Rectal smooth muscle tissue (tissue), 1 donor: ENCODE measurements around the gene EDN3.

Experiments
- H3K27ac ChIP-seq: one replicate; pipeline ENCODE4 v1.7.0; 2013; ENCODE audit warnings: low read depth, low read length, inconsistent platforms
- H3K27me3 ChIP-seq: one replicate; pipeline ENCODE4 v1.7.0; 2013; ENCODE audit warnings: low read length; ENCODE audit not compliant: control insufficient read depth, insufficient read depth
- H3K36me3 ChIP-seq: one replicate; pipeline ENCODE4 v1.7.0; 2013; ENCODE audit warnings: low read length; ENCODE audit not compliant: control insufficient read depth, insufficient read depth
- H3K4me1 ChIP-seq: one replicate; pipeline ENCODE4 v1.7.0; 2013; ENCODE audit warnings: low read length; ENCODE audit not compliant: control insufficient read depth, insufficient read depth
- H3K4me3 ChIP-seq: one replicate; pipeline ENCODE4 v1.7.0; 2013; ENCODE audit warnings: low read length
- H3K9ac ChIP-seq: one replicate; pipeline ENCODE4 v1.7.0; 2013; ENCODE audit warnings: low read length

The EDN3 gene, protein sequence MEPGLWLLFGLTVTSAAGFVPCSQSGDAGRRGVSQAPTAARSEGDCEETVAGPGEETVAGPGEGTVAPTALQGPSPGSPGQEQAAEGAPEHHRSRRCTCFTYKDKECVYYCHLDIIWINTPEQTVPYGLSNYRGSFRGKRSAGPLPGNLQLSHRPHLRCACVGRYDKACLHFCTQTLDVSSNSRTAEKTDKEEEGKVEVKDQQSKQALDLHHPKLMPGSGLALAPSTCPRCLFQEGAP

DNA sequence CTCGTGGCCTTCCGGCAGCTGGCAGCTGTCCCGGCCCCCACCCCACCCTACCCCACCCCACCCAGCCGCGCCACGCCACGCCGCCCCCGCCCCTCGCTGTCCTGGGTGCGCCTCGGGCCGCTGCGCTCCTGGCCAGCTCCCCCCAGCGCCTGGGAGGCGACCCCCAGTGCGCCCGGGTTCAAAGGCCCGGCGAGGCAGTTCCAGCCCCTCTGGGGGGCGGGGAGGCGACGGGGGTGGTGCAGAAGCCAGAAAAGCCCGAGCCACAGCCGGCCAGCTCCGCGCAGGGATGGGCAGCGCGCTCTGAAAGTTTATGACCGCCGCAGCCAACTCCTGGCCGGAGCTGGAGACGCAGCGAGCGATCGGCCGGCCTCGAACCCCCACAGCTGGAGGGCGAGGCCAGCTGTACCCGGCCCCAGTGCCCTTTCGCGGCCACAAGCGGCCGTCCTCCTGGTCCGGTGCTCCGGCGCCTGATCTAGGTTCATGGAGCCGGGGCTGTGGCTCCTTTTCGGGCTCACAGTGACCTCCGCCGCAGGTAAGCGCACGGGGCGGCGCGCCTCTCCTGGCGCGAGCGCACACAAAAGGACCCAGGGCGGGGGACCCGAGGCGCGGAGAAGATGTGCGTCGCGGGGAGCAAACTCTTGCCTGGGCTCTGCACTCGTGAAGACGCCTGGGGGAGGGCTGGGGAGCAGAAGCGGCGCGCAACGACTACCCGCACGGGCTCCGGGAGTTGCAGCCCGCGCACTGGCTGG is at the start of gene EDN3:
TSS of gene EDN3 (plus strand) at position 279 of the 749 bp plus-strand sequence. CDS start at position 481, 202 bp downstream.
- Histone ChIP-seq H3K27ac (no peak within 1 kb of the TSS), H3K4me3 (no peak within 1 kb of the TSS)

DNA sequence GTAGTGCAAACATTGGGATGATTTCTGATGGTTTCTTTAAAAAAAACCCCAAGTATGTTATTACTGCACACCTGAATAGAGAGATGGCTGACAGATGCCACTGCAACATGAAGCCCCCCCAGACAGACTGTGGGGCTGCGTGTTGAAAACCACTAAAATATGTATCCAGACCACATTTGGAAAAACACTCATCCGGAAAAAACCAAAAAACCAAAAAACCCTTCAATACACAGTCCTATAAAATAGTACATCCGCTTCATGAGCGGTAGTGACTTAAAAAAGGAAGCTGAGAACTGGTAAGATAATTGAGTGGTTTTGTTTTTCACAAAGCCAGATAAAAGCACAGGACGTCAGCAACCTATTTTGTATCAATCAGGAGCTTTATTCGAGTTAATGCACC is 47.1 kb upstream of the EDN3 start:
- Histone ChIP-seq H3K4me1 (no peaks in the 10 kb centered on the region), H3K36me3 (no peaks in the 10 kb centered on the region), H3K4me3 (no peak overlapping the region), H3K9ac (no peak overlapping the region), H3K27me3 (no peaks in the 10 kb centered on the region), H3K27ac (no peak overlapping the region)

More for the DNA sequence above, at the start of gene EDN3:
- Histone ChIP-seq H3K36me3 (no peaks in the 10 kb centered on the region), H3K9ac (no peak within 1 kb of the TSS), H3K4me1 (no peaks in the 10 kb centered on the region), H3K27me3 (peaks cover 4% of the 10 kb centered on the region)

DNA sequence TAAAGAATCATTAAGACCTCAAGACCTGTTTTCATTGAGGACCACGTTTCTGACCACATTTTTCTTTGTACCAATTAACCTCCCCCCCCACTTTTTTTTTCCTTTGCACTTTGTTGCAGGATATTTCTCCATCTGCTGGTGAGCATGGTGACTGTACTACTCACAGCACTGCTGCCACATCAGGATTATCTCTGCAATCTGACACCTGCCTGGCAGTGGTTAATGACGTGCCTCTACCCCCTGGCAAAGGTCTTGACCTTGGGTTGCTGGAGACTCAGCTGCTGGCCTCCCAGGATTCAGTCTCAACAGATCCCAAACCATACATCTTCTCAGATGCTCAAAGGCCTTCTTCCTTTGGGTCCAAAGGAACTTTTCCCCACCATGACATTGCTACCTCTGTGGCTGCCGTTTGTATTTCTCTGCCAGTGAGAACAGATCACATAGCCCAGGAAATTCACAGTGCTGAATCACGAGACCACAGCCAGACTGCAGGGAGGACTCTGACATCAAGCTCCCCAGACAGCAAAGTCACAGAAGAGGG is 46.6 kb upstream of the EDN3 start:
- no peak overlapping the region for H3K27ac ChIP-seq
- no peak overlapping the region for H3K4me3 ChIP-seq
- no peaks in the 10 kb centered on the region for H3K27me3 ChIP-seq
- no peaks in the 10 kb centered on the region for H3K36me3 ChIP-seq
- H3K9ac ChIP-seq, result no peak overlapping the region
- H3K4me1 ChIP-seq, result no peaks in the 10 kb centered on the region

DNA sequence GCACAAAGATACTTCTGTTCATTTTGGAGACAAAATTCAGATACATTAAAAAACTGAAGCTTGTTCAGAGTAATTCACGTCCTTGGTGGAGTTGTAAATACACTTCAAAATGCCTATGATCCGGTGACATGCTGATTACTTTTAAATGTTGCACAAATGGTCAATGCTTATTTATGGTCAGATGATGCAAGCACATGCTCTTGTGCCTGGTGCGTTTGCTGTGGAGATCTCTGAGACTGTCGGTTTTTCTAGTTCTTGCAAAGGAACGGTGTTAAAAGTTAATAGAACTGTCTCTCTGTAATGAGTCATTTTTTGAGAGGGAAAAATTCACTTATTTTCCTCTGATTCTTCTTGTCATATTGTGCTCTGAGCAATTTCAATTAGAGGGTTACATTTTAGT is 45.2 kb upstream of the EDN3 start:
- Histone ChIP-seq H3K27ac (no peak overlapping the region), H3K27me3 (no peaks in the 10 kb centered on the region), H3K36me3 (no peaks in the 10 kb centered on the region), H3K9ac (no peak overlapping the region), H3K4me3 (no peak overlapping the region), H3K4me1 (no peaks in the 10 kb centered on the region)

DNA sequence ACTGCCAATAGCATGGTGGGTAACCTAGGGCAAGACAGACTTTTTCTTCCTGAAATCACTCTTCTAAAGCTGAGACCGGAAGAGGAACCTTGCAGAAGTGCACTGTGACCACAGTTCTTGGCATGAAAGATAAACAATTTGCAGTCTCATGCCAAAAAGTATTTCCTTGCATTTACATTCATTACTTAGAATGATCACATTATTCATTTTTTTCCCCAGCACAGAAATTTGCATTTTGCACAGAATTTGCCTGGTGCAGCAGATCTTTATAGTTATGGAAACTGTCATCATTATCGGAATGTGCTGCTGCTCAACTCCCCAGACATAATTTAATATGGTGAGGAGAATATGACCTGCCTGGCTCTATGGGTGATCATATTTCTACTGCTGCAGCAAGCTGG is 42.2 kb upstream of the EDN3 start:
- Histone ChIP-seq H3K9ac (no peak overlapping the region), H3K4me3 (no peak overlapping the region), H3K36me3 (no peaks in the 10 kb centered on the region), H3K4me1 (no peaks in the 10 kb centered on the region), H3K27ac (no peak overlapping the region), H3K27me3 (no peaks in the 10 kb centered on the region)

DNA sequence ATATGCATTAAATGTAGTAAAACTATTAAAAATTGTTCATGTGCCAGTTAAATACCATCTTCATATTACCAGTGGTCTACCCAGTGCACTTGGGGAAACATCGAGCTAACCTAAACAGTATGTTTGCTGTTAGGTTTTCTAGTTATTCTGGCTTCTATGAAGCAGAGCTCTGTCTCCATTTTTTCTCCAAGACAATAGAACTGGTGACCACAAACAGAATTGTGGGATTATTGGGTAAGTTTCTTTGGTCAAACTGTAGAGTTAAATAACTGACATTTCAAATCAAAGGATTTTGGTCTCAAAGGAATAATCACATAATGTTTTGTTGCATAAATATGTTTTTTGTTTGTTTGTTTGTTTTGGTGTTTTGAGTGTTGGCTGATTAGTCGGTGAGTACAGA is 40.5 kb upstream of the EDN3 start:
- no peak overlapping the region for H3K4me3 ChIP-seq
- no peaks in the 10 kb centered on the region for H3K4me1 ChIP-seq
- no peak overlapping the region for H3K27ac ChIP-seq
- no peaks in the 10 kb centered on the region for H3K36me3 ChIP-seq
- H3K27me3 ChIP-seq, result no peaks in the 10 kb centered on the region
- H3K9ac ChIP-seq, result no peak overlapping the region

DNA sequence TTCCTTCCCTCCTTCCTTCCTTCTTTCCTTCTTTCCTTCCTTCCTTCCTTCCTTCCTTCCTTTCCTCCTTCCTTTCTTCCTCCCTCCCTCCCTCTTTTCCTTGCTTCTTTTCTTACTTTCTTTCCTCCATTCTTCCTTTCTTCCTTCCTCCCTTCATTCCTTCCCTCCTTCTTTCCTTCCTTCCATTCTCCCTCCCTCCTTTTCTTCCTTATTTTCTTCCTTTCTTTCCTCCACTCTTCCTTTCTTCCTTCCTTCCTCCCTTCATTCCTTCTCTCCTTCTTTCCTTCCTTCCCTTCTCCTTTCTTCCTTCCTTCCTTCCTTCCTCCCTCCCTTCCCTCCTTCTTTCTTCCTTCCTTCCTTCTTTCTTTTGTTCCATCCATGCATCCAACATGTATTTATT is 35.1 kb upstream of the EDN3 start:
- H3K27ac ChIP-seq, result no peak overlapping the region
- no peaks in the 10 kb centered on the region for H3K4me1 ChIP-seq
- no peak overlapping the region for H3K9ac ChIP-seq
- H3K4me3 ChIP-seq, result no peak overlapping the region
- H3K36me3 ChIP-seq, result no peaks in the 10 kb centered on the region
- H3K27me3 ChIP-seq, result no peaks in the 10 kb centered on the region

DNA sequence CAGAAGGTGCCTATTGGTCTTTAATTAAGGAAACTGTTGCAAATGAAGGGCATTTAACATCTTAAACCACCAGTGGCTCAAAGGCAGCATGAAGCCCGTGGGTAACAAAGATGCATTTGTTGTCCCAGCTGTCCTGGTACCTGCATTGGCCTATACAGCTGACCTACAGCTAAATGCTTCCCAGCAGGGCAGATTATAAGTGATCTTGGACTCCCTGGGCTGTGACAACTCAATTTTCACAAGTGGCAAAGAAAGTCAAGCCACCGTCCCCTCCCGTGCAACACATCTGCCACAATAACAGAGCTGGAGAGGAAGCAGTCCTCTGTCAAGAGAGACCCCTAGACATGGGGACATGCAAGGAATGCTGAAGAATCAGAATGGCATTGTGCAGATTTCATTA is 31.5 kb upstream of the EDN3 start:
- Histone ChIP-seq H3K9ac (no peak overlapping the region), H3K27ac (no peak overlapping the region)

DNA sequence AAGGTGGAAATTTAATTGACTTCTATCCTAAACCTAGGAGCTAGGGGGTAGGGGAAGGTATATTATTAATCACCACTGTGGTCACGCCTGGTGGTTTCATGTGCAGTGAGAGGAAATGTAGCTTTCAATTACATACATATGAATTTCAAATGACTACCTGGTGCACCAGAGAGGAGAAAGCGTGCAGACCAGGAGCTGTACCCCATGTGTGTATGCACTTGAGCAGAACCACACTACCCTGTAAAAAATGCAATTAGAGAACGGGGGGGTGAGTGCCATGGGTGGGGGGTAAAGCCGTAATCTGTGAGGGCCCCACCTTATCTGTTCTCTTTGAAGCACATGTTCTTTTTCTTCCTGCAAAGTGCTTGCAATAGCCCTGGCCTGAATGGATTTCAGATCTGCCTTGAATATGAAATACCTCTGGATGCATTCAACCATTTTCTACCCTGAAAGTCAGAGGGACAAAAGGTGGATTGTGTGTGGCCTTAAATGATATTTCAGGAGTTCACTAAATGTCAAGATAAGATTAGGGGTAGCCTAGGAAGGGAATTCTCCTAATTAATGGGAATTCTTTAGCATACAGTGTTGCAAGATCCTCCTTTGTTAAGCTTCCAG is 30.9 kb upstream of the EDN3 start:
- Histone ChIP-seq H3K9ac (no peak overlapping the region), H3K4me1 (no peaks in the 10 kb centered on the region), H3K36me3 (no peaks in the 10 kb centered on the region), H3K27ac (no peak overlapping the region), H3K27me3 (no peaks in the 10 kb centered on the region), H3K4me3 (no peak overlapping the region)

More for the DNA sequence above, 31.5 kb upstream of the EDN3 start:
- Histone ChIP-seq H3K27me3 (no peaks in the 10 kb centered on the region), H3K36me3 (no peaks in the 10 kb centered on the region), H3K4me3 (no peak overlapping the region), H3K4me1 (no peaks in the 10 kb centered on the region)

DNA sequence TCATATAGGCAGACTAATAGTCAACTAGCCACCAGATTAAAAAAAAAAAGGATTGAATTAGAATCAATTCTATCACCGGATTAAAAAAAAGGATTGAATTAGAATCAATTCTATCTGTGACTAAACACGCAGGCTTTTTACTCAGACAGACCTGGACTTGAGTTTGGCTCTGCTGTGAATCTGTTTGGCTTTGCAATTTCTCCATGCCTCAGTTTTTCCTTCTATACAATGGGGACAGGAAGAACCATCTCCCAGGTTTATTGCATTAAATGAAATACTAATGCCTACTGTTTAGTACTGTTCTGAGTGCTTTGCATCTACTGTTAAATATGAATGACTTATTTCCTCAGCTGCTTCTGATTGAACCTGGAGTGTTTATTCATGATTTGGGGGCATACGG is 30.0 kb upstream of the EDN3 start:
- no peak overlapping the region for H3K27ac ChIP-seq
- no peak overlapping the region for H3K4me3 ChIP-seq
- peaks cover under 1% of the 10 kb centered on the region for H3K27me3 ChIP-seq
- H3K9ac ChIP-seq, result no peak overlapping the region
- H3K4me1 ChIP-seq, result no peaks in the 10 kb centered on the region
- no peaks in the 10 kb centered on the region for H3K36me3 ChIP-seq

DNA sequence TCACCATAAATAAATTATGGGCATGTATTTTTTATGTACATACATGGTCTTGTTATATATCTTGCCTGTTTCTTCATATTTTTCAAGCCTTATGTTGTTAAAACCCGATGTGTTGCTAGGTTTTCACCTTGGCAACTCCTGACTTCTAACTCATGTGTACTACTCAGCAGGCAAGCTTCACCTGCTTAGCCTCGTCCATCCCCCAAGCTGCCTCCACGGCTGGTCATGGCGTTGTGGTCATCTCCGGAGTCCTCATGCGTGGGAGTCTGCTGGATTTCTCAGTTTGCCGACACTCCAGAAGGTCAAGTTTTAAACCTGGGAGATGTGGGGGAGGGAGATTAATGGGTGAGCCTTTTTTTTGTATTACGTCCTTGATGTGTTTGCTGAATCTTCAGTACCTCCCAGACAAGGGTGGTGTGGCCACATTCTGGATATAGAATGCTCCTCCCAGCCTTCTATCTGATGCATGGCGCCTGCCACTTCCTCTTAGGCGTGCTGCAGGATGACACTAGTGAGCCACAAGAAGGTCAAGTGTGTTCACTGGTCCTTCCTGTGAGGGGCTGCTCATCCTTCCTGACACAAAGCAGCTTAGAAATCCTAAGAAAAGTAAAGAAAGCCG is 26.6 kb upstream of the EDN3 start:
- H3K27ac ChIP-seq, result no peak overlapping the region
- H3K9ac ChIP-seq, result no peak overlapping the region
- peaks cover 2% of the 10 kb centered on the region for H3K27me3 ChIP-seq
- H3K36me3 ChIP-seq, result no peaks in the 10 kb centered on the region
- no peak overlapping the region for H3K4me3 ChIP-seq
- no peaks in the 10 kb centered on the region for H3K4me1 ChIP-seq

DNA sequence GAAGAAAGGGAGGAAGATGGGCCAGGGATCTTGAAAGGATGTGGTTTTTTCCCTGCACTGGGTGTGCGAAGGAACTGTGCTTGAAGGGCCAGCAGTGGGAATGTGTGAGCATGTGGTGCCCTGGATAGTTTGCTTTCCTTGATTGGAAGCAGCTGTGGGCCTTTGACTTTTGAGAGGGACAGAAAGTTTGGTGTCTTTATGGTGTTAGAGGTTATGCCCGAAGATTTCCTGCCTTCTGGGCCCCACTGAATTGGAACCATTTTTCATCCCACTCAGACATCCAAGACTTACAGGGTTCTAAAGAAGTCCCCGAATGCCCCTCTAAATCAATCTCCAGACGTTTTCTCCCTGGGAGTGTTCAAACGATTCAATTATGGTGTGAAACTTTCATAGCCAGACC is 23.5 kb upstream of the EDN3 start:
- H3K4me1 ChIP-seq, result no peaks in the 10 kb centered on the region
- peaks cover 2% of the 10 kb centered on the region for H3K27me3 ChIP-seq
- H3K27ac ChIP-seq, result no peak overlapping the region
- H3K36me3 ChIP-seq, result no peaks in the 10 kb centered on the region
- H3K9ac ChIP-seq, result no peak overlapping the region
- no peak overlapping the region for H3K4me3 ChIP-seq
